ENCODE data around the gene TEX11. TPM values are rescaled to one million over a fixed set of nuclear protein-coding genes. Genes with fewer than 3 reads are reported as not detected.

Gene TEX11
- not detected for total RNA-seq
- polyA plus RNA-seq, result not detected
- long read RNA-seq, donor 1, result 0 reads
- long read RNA-seq, donor 2, result 0 reads
- long read RNA-seq, donor 3, result 0 reads

GRCh38 chrX:70908541-70908940 is at the start of gene TEX11:
Gene TEX11 (minus strand): TSS chrX:70908711. CDS start chrX:70907789, 922 bp downstream.
- Histone ChIP-seq H3K4me1 (no peaks in the 10 kb centered on the region), H3K4me3 (no peak within 1 kb of the TSS), H3K36me3 (no peaks in the 10 kb centered on the region), H3K27me3 (peaks cover 0 to 5% (median 0%) of the 10 kb centered on the region in 9 donors), H3K27ac (no peak within 1 kb of the TSS), H3K9me3 (no peaks in the 10 kb centered on the region)
- 80 to 91% (median 86%) methylated on average over 14 of the region's 14 CpGs for WGBS, 4 donors
- ATAC-seq (no peak), DNase-seq (no peak)
- TF ChIP-seq POLR2A (IDR thresholded peaks at IDR 0.05), result no peak
- TF ChIP-seq, protein P1, sequence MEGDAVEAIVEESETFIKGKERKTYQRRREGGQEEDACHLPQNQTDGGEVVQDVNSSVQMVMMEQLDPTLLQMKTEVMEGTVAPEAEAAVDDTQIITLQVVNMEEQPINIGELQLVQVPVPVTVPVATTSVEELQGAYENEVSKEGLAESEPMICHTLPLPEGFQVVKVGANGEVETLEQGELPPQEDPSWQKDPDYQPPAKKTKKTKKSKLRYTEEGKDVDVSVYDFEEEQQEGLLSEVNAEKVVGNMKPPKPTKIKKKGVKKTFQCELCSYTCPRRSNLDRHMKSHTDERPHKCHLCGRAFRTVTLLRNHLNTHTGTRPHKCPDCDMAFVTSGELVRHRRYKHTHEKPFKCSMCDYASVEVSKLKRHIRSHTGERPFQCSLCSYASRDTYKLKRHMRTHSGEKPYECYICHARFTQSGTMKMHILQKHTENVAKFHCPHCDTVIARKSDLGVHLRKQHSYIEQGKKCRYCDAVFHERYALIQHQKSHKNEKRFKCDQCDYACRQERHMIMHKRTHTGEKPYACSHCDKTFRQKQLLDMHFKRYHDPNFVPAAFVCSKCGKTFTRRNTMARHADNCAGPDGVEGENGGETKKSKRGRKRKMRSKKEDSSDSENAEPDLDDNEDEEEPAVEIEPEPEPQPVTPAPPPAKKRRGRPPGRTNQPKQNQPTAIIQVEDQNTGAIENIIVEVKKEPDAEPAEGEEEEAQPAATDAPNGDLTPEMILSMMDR (IDR thresholded peaks at IDR 0.05), result no peak
- intact Hi-C loops (cut with DNase I), result no loop called here

DNA sequence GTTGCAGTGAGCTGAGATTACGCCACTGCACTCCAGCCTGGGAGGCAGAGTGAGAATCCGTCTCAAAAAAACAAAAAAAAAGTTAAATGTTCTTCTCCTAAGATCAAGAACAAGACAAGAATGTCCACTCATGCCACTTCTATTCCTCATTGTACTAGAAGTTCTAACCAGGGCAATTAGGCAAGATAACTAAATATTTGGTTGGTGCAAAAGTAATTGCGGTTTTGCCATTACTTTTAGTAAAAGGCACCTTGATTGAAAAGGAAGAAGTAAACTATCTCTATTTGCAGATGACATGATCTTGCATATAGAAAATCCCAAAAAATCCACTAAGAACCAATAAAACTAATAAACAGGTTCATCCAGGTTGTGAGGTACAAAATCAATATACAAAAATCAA is 46.4 kb upstream of the TEX11 start:
- 89 to 95% (median 92%) methylated on average over 3 of the region's 3 CpGs for WGBS, 4 donors
- Histone ChIP-seq H3K27ac (no peak overlapping the region), H3K27me3 (peaks cover 0 to 3% (median 0%) of the 10 kb centered on the region in 9 donors), H3K36me3 (no peaks in the 10 kb centered on the region), H3K9me3 (peaks cover 0 to 4% (median 0%) of the 10 kb centered on the region in 12 donors), H3K4me1 (no peaks in the 10 kb centered on the region), H3K4me3 (no peak overlapping the region)
- intact Hi-C loops (cut with DNase I), result no loop called here
- ATAC-seq, result no peak
- DNase-seq, result no peak
- no peak for TF ChIP-seq POLR2A (IDR thresholded peaks at IDR 0.05)

DNA sequence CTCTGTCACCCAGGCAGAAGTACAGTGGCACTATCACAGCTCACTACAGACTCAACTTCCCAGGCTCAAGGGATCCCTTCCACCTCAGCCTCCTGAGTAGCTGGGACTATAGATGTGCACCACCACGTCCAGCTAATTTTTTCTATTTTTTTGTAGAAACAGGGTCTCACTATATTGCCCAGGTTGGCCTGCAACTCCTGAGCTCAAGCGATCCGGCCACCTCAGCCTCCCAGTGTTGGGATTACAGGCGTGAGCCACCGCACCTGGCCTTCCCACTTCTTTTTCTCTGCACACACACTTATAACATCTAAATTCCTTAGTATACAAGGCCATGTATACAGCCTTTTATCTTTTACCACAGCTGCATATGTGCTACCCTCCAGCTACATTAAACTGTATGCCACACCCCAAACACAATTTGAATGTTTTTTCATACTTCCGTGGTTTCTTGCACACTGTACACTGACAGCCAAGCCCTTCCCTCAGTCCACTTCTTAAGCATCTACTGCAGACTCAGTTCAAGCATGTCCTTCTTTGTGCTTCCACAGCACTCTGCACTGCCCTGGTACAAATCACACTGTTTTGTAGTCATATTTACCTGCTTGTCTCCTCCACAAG is 15.9 kb upstream of the TEX11 start:
- WGBS, 4 donors, result 79 to 90% (median 84%) methylated on average over 6 of the region's 6 CpGs
- ATAC-seq (no peak), DNase-seq (no peak)
- intact Hi-C loops (cut with DNase I), result no loop called here
- H3K9me3 ChIP-seq, result no peaks in the 10 kb centered on the region
- no peak for TF ChIP-seq POLR2A (IDR thresholded peaks at IDR 0.05)
- TF ChIP-seq, protein P1 (IDR thresholded peaks at IDR 0.05), result no peak
- H3K4me1 ChIP-seq, result no peaks in the 10 kb centered on the region
- no peak overlapping the region for H3K4me3 ChIP-seq
- H3K27me3 ChIP-seq, result peaks cover 0 to 47% (median 0%) of the 10 kb centered on the region in 9 donors
- H3K36me3 ChIP-seq, result no peaks in the 10 kb centered on the region
- H3K27ac ChIP-seq, result no peak overlapping the region

- DNase-seq (no peak), ATAC-seq (no peak)
- intact Hi-C loops (cut with DNase I), result no loop called here
- peaks cover 0 to 46% (median 0%) of the 10 kb centered on the region in 9 donors for H3K27me3 ChIP-seq
- no peak for TF ChIP-seq POLR2A (IDR thresholded peaks at IDR 0.05)
- TF ChIP-seq, protein P1 (IDR thresholded peaks at IDR 0.05), result no peak
- H3K4me3 ChIP-seq, result no peak overlapping the region
- H3K9me3 ChIP-seq, result no peaks in the 10 kb centered on the region
- 17 to 25% (median 20%) methylated on average over 5 of the region's 5 CpGs for whole genome bisulfite sequencing, 4 donors
- H3K4me1 ChIP-seq, result no peaks in the 10 kb centered on the region
- H3K27ac ChIP-seq, result no peak overlapping the region
- no peaks in the 10 kb centered on the region for H3K36me3 ChIP-seq
Observed at GRCh38 chrX:70922774-70923473, 14.4 kb upstream of the TEX11 start.

All from heart left ventricle (tissue), 16 donors.